ENCODE results near the gene CILP2.

DNA sequence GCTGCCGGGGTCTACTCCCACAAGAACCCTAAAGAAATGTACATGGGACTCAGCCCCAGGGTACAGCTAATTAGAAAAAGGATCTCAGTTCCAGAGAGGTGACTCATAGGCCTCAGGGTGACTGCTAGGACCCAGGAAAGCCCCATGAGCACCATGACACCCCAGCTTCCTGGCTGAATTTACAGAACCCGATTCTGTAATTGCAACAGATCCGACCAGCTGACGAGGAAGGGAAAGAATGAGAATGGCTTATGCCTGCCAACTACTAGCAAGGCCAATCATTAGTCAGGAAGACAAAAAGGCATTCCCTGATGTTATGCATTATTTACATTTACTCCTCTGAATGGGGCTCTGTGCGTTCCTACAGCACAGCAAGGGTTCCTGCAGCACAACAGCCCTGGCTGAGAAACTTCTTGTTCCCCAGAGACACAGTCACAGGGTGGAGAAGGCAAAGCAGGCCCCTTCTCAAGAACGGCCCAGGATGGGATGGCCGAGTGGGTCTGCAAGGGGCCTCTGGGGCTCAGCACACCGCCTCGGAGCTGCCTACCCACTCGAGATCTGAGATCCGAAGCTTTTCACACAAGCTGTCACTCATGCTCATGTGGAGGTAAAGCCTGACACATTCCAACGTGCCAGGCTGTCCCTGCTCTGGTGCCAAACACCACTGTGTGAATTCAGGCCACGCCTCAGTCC, 53.2 kb downstream of the CILP2 start:
- TF ChIP-seq EZH2 (IDR thresholded peaks at IDR 0.05; ENCODE audit: borderline replicate concordance, low read depth, low read length, severe bottlenecking), result no peak
- TF ChIP-seq, protein P1, sequence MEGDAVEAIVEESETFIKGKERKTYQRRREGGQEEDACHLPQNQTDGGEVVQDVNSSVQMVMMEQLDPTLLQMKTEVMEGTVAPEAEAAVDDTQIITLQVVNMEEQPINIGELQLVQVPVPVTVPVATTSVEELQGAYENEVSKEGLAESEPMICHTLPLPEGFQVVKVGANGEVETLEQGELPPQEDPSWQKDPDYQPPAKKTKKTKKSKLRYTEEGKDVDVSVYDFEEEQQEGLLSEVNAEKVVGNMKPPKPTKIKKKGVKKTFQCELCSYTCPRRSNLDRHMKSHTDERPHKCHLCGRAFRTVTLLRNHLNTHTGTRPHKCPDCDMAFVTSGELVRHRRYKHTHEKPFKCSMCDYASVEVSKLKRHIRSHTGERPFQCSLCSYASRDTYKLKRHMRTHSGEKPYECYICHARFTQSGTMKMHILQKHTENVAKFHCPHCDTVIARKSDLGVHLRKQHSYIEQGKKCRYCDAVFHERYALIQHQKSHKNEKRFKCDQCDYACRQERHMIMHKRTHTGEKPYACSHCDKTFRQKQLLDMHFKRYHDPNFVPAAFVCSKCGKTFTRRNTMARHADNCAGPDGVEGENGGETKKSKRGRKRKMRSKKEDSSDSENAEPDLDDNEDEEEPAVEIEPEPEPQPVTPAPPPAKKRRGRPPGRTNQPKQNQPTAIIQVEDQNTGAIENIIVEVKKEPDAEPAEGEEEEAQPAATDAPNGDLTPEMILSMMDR (IDR thresholded peaks at IDR 0.05; ENCODE audit: borderline replicate concordance, extremely low read depth, low read length, poor library complexity, severe bottlenecking), result no peak

Measured in DND-41 (cell line).